Chondrocyte (in vitro differentiated cells): ENCODE measurements around the gene DSCAML1. TPM values are rescaled to one million over a fixed set of nuclear protein-coding genes. Genes with fewer than 3 reads are reported as not detected.

Experiments used
- DNase-seq: peaks from one replicate; pipeline ENCODE4 v3.0.0; 2021; ENCODE audit warnings: mixed read lengths, low spot score
- H3K27ac Mint-ChIP-seq: one replicate; pipeline ENCODE4 v1.8.0; 2021; ENCODE audit warnings: mild to moderate bottlenecking, moderate library complexity, mixed read lengths; ENCODE audit not compliant: unreplicated experiment
- H3K27me3 Mint-ChIP-seq: 2 replicates; pipeline ENCODE4 v1.8.0; 2021; ENCODE audit warnings: low read depth, mixed read lengths
- H3K36me3 Mint-ChIP-seq: 2 replicates; pipeline ENCODE4 v1.8.0; 2021; ENCODE audit warnings: low read depth, mixed read lengths
- H3K4me1 Mint-ChIP-seq: 2 replicates; pipeline ENCODE4 v1.8.0; 2021; ENCODE audit warnings: low read depth, mild to moderate bottlenecking, mixed read lengths
- H3K4me3 Mint-ChIP-seq: one replicate; pipeline ENCODE4 v1.8.0; 2021; ENCODE audit warnings: mild to moderate bottlenecking, moderate library complexity, mixed read lengths; ENCODE audit not compliant: unreplicated experiment
- H3K9me3 Mint-ChIP-seq: 2 replicates; pipeline ENCODE4 v1.8.0; 2021; ENCODE audit warnings: low read depth, mixed read lengths
- total RNA-seq: library from RNA; stranded (reverse); gene quantifications from 3 replicates; pipeline ENCODE4 v1.2.1, GENCODE V29; 2021
- TF ChIP-seq, protein P1 (sequence below): fragments of 200-600 bp; sonication (generic); IDR thresholded peaks from 2 replicates; pipeline ENCODE4 v1.5.0; 2021; ENCODE audit warnings: antibody characterized with exemption, mild to moderate bottlenecking, moderate library complexity

The DSCAML1 gene
- total RNA-seq, 1 donor from 2014 or later: not detected

GRCh38 chr11:117421041-117421440, 376.0 kb downstream of the DSCAML1 start:
- TF ChIP-seq, protein P1, sequence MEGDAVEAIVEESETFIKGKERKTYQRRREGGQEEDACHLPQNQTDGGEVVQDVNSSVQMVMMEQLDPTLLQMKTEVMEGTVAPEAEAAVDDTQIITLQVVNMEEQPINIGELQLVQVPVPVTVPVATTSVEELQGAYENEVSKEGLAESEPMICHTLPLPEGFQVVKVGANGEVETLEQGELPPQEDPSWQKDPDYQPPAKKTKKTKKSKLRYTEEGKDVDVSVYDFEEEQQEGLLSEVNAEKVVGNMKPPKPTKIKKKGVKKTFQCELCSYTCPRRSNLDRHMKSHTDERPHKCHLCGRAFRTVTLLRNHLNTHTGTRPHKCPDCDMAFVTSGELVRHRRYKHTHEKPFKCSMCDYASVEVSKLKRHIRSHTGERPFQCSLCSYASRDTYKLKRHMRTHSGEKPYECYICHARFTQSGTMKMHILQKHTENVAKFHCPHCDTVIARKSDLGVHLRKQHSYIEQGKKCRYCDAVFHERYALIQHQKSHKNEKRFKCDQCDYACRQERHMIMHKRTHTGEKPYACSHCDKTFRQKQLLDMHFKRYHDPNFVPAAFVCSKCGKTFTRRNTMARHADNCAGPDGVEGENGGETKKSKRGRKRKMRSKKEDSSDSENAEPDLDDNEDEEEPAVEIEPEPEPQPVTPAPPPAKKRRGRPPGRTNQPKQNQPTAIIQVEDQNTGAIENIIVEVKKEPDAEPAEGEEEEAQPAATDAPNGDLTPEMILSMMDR: no peak
- peak; percentile 50 for DNase-seq
- Mint-ChIP-seq H3K36me3 (no peaks in the 10 kb centered on the region), H3K9me3 (no peaks in the 10 kb centered on the region), H3K4me1 (no peaks in the 10 kb centered on the region), H3K27ac (no peak overlapping the region), H3K4me3 (no peak overlapping the region), H3K27me3 (peaks cover 11% of the 10 kb centered on the region)

DNA sequence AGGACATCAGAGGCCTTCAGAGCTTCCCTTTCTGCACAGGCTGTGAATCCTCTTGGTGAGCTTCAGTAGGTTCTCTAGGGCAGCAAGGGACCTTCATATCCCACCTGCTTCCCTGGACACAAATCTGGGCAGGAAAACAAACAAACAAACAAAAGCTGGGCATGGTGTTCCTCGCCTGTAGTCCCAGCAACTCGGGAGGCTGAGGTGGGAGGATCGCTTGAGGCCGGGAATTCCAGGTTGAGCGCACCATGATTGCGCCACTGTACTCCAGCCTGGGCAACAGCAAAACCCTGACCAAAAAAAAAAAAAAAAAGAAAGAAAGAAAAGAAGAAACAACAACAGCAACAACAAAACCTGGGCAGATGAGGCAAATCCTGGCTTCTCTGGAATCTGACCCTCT, 376.4 kb downstream of the DSCAML1 start:
- DNase-seq: no peak
- TF ChIP-seq, protein P1: no peak

GRCh38 chr11:117420143-117420485, 376.9 kb downstream of the DSCAML1 start:
- DNase-seq: peak; percentile 91
- H3K27ac Mint-ChIP-seq: no peak overlapping the region
- no peak overlapping the region for H3K4me3 Mint-ChIP-seq
- H3K9me3 Mint-ChIP-seq: no peaks in the 10 kb centered on the region
- TF ChIP-seq, protein P1: no peak
- no peaks in the 10 kb centered on the region for H3K36me3 Mint-ChIP-seq
- no peaks in the 10 kb centered on the region for H3K4me1 Mint-ChIP-seq
- H3K27me3 Mint-ChIP-seq: peaks cover 11% of the 10 kb centered on the region

More for the DNA sequence above, 376.4 kb downstream of the DSCAML1 start:
- H3K9me3 Mint-ChIP-seq: no peaks in the 10 kb centered on the region
- H3K4me3 Mint-ChIP-seq: no peak overlapping the region
- H3K27ac Mint-ChIP-seq: no peak overlapping the region
- peaks cover 11% of the 10 kb centered on the region for H3K27me3 Mint-ChIP-seq
- H3K36me3 Mint-ChIP-seq: no peaks in the 10 kb centered on the region
- no peaks in the 10 kb centered on the region for H3K4me1 Mint-ChIP-seq

DNA sequence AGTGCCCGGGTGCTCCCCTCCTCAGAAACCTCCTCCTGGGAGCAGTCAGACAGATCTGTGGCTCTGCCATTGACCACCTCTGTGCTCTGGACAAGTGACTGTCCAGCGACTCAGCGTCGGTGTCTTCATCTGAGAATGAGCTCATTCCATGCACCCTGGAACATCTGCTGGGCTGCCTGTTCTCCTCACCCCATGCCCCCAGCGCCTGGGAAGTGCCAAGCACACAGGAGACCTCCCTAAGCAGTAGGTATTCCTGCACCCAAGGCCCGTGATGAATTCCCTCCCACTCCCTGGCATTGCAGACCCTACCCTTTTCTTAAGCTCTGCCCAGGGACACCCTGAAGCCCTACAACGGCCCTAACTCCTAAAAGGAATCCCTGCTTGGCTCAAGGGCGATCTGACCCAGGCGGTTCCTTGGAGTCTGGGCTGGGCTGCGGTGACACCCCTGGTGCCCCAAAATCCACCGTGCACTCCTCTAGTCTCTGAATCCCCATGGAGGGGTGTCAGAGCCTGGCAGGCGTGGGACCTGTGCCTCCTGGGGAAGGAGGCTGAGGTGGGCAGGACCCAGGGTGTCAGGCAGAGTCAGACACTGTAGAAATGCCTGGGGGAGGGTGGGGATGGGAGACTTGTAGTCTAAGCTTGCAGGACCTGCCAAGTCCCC, 377.4 kb downstream of the DSCAML1 start:
- TF ChIP-seq, protein P1: no peak
- no peaks in the 10 kb centered on the region for H3K36me3 Mint-ChIP-seq
- no peak overlapping the region for H3K4me3 Mint-ChIP-seq
- H3K4me1 Mint-ChIP-seq: no peaks in the 10 kb centered on the region
- DNase-seq: peak; percentile 54
- peaks cover 7% of the 10 kb centered on the region for H3K27me3 Mint-ChIP-seq
- H3K9me3 Mint-ChIP-seq: no peaks in the 10 kb centered on the region
- no peak overlapping the region for H3K27ac Mint-ChIP-seq

- no peaks in the 10 kb centered on the region for H3K9me3 Mint-ChIP-seq
- no peak overlapping the region for H3K4me3 Mint-ChIP-seq
- H3K4me1 Mint-ChIP-seq: no peaks in the 10 kb centered on the region
- DNase-seq: no peak
- TF ChIP-seq, protein P1: no peak
- no peak overlapping the region for H3K27ac Mint-ChIP-seq
- H3K27me3 Mint-ChIP-seq: peaks cover 7% of the 10 kb centered on the region
- no peaks in the 10 kb centered on the region for H3K36me3 Mint-ChIP-seq
Observed at GRCh38 chr11:117418737-117419481, 378.1 kb downstream of the DSCAML1 start.
